22Rv1 (cell line): Measurements from ENCODE around the gene RPP38.

Experiments
- ZFX ChIP-seq: fragments of 450-650 bp; IDR thresholded peaks from 2 replicates; pipeline ENCODE4 v1.6.1; 2017; ENCODE audit warnings: antibody characterized with exemption, borderline replicate concordance
- TF ChIP-seq, protein P1 (sequence below): fragments of 450-650 bp; IDR thresholded peaks from 2 replicates; pipeline ENCODE4 v1.5.1; 2017; ENCODE audit warnings: mild to moderate bottlenecking

DNA sequence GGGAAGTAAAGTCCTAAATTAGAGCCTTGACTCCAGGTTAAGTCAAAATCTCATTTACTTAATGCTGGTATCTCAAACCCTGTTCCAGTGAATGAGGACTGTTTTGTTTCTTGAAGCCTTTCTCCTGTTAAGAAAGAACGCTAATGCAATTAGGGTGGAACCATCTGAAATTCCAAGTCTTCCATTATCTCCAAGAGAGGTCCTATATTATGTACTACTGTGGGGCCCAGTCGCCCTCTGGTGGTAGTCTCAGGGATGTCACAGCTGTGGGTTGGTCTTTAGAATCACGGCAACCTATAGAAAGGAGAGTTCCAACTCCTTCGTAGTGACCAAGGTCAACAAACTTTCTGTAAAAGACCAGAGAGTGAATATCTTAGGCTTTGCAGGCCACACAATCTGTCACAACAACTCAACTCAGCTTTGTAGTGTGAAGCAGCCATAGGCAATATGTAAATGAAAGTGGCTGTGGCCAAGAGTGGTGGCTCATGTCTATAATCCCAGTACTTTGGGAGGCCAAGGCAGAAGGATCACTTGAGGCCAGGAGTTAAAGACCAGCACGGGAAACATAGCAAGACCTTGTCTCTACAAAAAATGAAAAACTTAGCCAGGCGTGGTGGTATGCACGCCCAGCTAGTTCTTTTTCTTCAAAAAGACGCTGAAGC lies 9.3 kb downstream of the RPP38 start:
- TF ChIP-seq, protein P1, sequence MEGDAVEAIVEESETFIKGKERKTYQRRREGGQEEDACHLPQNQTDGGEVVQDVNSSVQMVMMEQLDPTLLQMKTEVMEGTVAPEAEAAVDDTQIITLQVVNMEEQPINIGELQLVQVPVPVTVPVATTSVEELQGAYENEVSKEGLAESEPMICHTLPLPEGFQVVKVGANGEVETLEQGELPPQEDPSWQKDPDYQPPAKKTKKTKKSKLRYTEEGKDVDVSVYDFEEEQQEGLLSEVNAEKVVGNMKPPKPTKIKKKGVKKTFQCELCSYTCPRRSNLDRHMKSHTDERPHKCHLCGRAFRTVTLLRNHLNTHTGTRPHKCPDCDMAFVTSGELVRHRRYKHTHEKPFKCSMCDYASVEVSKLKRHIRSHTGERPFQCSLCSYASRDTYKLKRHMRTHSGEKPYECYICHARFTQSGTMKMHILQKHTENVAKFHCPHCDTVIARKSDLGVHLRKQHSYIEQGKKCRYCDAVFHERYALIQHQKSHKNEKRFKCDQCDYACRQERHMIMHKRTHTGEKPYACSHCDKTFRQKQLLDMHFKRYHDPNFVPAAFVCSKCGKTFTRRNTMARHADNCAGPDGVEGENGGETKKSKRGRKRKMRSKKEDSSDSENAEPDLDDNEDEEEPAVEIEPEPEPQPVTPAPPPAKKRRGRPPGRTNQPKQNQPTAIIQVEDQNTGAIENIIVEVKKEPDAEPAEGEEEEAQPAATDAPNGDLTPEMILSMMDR, result peak; percentile 96
- no peak for TF ChIP-seq ZFX
